ENCODE measurements around the gene AUTS2.
"Not testable (repeated sequence)": the region's sequence is repeated elsewhere in the genome, so short reads cannot be mapped to it uniquely, and the experiment has no call there.

Gene AUTS2

DNA sequence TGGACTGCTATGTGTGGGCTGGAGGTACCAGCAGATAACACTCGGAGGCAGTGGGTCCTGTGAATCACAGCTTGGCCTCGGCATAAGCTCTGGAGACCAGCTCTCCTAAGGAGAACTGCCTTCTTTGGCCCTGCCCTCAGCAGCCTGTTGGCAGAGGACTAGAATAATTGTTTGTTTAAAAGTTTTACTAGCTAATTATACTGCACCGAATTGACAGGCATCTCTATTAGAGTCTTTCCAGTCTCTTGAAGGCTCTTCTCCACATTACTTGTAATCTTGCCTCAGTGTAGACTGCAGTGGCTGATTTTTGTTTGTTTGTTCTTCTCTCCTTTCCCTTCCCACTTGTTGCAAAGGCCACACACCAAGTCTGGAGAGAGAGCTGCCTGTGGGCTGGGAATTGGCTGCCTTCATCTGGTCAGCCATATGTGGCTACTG lies 183.2 kb downstream of the AUTS2 start:
- Histone ChIP-seq H4K20me1 (ENCODE audit: low read depth, low read length) (peaks cover 14% of the 10 kb centered on the region), H3K27me3 (ENCODE audit: low read length) (no peaks in the 10 kb centered on the region), H3K36me3 (ENCODE audit: low read length) (no peaks in the 10 kb centered on the region), H3K79me2 (ENCODE audit: insufficient read depth, low read length) (peaks cover 15% of the 10 kb centered on the region; the same call in 1 of the 2 replicates), H3K4me3 (ENCODE audit: insufficient read depth, low read length, poor library complexity, severe bottlenecking) (no peak overlapping the region), H2AFZ (ENCODE audit: low read depth, low read length, severe bottlenecking) (no peak overlapping the region), H3K9me2 (replicated peaks; ENCODE audit: insufficient read depth, low read length) (no peaks in the 10 kb centered on the region), H3K9ac (ENCODE audit: low read length) (no peak overlapping the region), H3F3A (ENCODE audit: insufficient read depth) (no peaks in the 10 kb centered on the region), H3K27ac (ENCODE audit: low read depth, low read length) (no peak overlapping the region), H3K4me2 (ENCODE audit: low read depth, low read length, poor library complexity, severe bottlenecking) (no peak overlapping the region), H3K9me3 (ENCODE audit: insufficient read depth, low read length) (no peaks in the 10 kb centered on the region)
- no peak for TF ChIP-seq EZH2phosphoT487 (conservative IDR thresholded peaks at IDR 0.05; ENCODE audit: low read length)
- TF ChIP-seq, protein P1, sequence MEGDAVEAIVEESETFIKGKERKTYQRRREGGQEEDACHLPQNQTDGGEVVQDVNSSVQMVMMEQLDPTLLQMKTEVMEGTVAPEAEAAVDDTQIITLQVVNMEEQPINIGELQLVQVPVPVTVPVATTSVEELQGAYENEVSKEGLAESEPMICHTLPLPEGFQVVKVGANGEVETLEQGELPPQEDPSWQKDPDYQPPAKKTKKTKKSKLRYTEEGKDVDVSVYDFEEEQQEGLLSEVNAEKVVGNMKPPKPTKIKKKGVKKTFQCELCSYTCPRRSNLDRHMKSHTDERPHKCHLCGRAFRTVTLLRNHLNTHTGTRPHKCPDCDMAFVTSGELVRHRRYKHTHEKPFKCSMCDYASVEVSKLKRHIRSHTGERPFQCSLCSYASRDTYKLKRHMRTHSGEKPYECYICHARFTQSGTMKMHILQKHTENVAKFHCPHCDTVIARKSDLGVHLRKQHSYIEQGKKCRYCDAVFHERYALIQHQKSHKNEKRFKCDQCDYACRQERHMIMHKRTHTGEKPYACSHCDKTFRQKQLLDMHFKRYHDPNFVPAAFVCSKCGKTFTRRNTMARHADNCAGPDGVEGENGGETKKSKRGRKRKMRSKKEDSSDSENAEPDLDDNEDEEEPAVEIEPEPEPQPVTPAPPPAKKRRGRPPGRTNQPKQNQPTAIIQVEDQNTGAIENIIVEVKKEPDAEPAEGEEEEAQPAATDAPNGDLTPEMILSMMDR (IDR thresholded peaks at IDR 0.05; ENCODE audit: insufficient read depth, low read length, poor library complexity, severe bottlenecking) = no peak

DNA sequence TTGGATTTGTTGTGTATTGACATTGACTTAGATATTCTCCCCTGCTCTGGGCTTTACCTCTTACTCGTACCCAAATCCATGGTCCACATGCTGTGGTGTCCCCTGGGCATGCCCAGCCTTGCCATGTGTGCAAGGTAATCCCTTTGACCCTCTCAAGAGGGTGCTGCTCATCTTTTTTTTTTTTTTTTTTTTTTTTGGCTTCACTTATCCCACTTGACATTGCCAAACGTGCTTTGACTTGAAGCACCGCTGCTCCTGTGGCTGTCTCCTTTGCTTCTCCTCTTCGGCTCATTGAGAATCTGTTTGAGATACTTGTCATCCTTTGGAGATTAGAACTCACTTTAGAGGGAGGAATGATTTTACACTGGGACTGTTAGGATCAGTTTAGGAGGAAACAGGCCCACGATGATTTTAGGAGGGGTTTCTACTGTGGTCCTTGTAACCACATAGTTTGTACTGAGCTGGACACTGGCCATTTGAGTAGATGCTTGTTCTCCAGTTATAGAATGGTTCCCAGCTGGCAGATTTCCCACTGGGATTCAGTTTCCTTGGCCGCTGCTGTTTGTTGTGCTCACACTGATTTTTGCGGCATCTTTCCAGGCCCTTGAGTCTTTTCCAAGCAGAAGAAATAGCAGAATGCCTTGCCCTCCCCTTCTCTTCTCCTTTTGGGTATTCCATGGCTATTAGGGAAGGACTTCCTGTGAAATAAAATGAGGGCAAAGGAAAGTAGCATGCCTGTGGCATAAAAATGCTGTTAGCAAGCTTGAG lies 184.8 kb downstream of the AUTS2 start:
- H3K4me3 ChIP-seq (ENCODE audit: insufficient read depth, low read length, poor library complexity, severe bottlenecking) = no peak overlapping the region

DNA sequence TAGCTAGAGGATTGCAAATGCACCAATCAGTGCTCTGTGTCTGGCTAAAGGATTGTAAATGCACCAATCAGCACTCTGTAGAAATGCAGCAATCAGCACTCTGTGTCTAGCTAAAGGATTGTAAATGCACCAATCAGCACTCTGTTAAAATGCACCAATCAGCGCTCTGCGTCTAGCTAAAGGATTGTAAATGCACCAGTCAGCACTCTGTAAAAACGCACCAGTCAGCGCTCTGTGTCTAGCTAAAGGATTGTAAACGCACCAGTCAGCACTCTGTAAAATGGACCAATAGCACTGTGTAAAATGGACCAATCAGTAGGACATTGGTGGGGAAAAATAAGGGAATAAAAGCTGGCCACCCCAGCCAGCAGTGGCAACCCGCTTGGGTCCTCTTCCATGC lies 187.9 kb downstream of the AUTS2 start:
- H3K27me3 ChIP-seq (ENCODE audit: low read length); H3F3A ChIP-seq (ENCODE audit: insufficient read depth); H3K36me3 ChIP-seq (ENCODE audit: low read length): not testable (repeated sequence)

More for the DNA sequence above, 184.8 kb downstream of the AUTS2 start:
- no peaks in the 10 kb centered on the region for H3F3A ChIP-seq (ENCODE audit: insufficient read depth)
- H3K36me3 ChIP-seq (ENCODE audit: low read length) = no peaks in the 10 kb centered on the region
- no peak for TF ChIP-seq EZH2phosphoT487 (conservative IDR thresholded peaks at IDR 0.05; ENCODE audit: low read length)
- TF ChIP-seq, protein P1 (IDR thresholded peaks at IDR 0.05; ENCODE audit: insufficient read depth, low read length, poor library complexity, severe bottlenecking) = no peak
- no peaks in the 10 kb centered on the region for H3K9me2 ChIP-seq (replicated peaks; ENCODE audit: insufficient read depth, low read length)
- no peak overlapping the region for H2AFZ ChIP-seq (ENCODE audit: low read depth, low read length, severe bottlenecking)
- H3K9me3 ChIP-seq (ENCODE audit: insufficient read depth, low read length) = no peaks in the 10 kb centered on the region
- no peaks in the 10 kb centered on the region for H3K27me3 ChIP-seq (ENCODE audit: low read length)
- no peak overlapping the region for H3K9ac ChIP-seq (ENCODE audit: low read length)
- peaks cover 15% of the 10 kb centered on the region; the same call in 1 of the 2 replicates for H3K79me2 ChIP-seq (ENCODE audit: insufficient read depth, low read length)
- H3K4me2 ChIP-seq (ENCODE audit: low read depth, low read length, poor library complexity, severe bottlenecking) = no peak overlapping the region
- peaks cover 8% of the 10 kb centered on the region; the same call in 1 of the 2 replicates for H4K20me1 ChIP-seq (ENCODE audit: low read depth, low read length)
- no peak overlapping the region for H3K27ac ChIP-seq (ENCODE audit: low read depth, low read length)

DNA sequence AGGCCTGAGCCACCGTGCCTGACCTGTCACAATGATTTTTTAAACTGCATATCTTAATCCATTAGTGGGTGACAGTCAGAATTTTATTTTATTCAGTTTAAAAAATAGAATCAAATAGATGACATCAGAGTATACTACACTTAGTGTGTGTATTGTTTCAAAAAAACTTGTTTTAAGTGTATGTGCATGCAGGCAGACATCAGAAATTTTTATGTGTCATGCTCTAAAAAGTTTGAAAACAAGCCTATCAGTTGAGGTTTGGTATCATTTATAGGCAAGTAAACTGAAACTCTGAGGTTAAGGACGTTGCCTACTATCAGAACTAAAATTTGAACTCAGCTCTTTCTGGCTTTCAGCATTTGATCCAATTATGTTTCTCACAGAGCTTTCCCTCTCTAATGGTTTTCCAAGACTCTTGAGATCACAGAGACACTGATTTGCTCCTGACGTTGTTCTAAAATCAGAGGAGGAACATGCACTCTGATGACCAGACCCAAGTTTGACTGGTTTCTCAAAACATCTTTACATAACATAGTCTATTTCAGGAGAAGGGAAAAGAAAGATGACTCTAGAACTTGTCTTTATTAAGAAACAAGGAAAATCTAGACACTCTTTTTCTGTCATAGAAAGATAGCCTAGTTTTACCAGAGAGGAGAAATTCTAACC lies 188.6 kb downstream of the AUTS2 start:
- Histone ChIP-seq H4K20me1 (ENCODE audit: low read depth, low read length) (no peaks in the 10 kb centered on the region), H3K9me3 (ENCODE audit: insufficient read depth, low read length) (no peaks in the 10 kb centered on the region), H3K79me2 (ENCODE audit: insufficient read depth, low read length) (peaks cover 12% of the 10 kb centered on the region; the same call in 1 of the 2 replicates)

More for the DNA sequence above, 187.9 kb downstream of the AUTS2 start:
- not testable (repeated sequence) for H3K9ac ChIP-seq (ENCODE audit: low read length); H3K4me2 ChIP-seq (ENCODE audit: low read depth, low read length, poor library complexity, severe bottlenecking); H4K20me1 ChIP-seq (ENCODE audit: low read depth, low read length); H2AFZ ChIP-seq (ENCODE audit: low read depth, low read length, severe bottlenecking); H3K4me3 ChIP-seq (ENCODE audit: insufficient read depth, low read length, poor library complexity, severe bottlenecking); H3K9me3 ChIP-seq (ENCODE audit: insufficient read depth, low read length); H3K79me2 ChIP-seq (ENCODE audit: insufficient read depth, low read length); H3K27ac ChIP-seq (ENCODE audit: low read depth, low read length); H3K9me2 ChIP-seq (replicated peaks; ENCODE audit: insufficient read depth, low read length)

More for the DNA sequence above, 188.6 kb downstream of the AUTS2 start:
- TF ChIP-seq, protein P1 (IDR thresholded peaks at IDR 0.05; ENCODE audit: insufficient read depth, low read length, poor library complexity, severe bottlenecking) = no peak
- no peak for TF ChIP-seq EZH2phosphoT487 (conservative IDR thresholded peaks at IDR 0.05; ENCODE audit: low read length)
- Histone ChIP-seq H3F3A (ENCODE audit: insufficient read depth) (no peaks in the 10 kb centered on the region), H3K27ac (ENCODE audit: low read depth, low read length) (no peak overlapping the region), H2AFZ (ENCODE audit: low read depth, low read length, severe bottlenecking) (no peak overlapping the region), H3K27me3 (ENCODE audit: low read length) (no peaks in the 10 kb centered on the region), H3K36me3 (ENCODE audit: low read length) (no peaks in the 10 kb centered on the region), H3K4me3 (ENCODE audit: insufficient read depth, low read length, poor library complexity, severe bottlenecking) (no peak overlapping the region), H3K4me2 (ENCODE audit: low read depth, low read length, poor library complexity, severe bottlenecking) (no peak overlapping the region), H3K9me2 (replicated peaks; ENCODE audit: insufficient read depth, low read length) (no peaks in the 10 kb centered on the region), H3K9ac (ENCODE audit: low read length) (no peak overlapping the region)

Measured in SU-DHL-6 (cell line).